Common myeloid progenitor, CD34-positive (primary cell): ENCODE results near the gene WDR7.
A peak's percentile ranks its signal among the peaks of the same experiment; 100 is the strongest.

Experiments
- CTCF ChIA-PET: fragments of 350-600 bp; sonication (Branson Sonifier 250); formaldehyde crosslinking; loops from one replicate; lab custom pipeline; 2021; ENCODE audit warnings: antibody characterized with exemption; lab: Charles Lee
- POLR2A ChIA-PET: fragments of 350-600 bp; sonication (Branson Sonifier 250); formaldehyde crosslinking; loops from one replicate; lab custom pipeline; 2021; ENCODE audit warnings: antibody characterized with exemption; lab: Charles Lee
- DNase-seq, 3 donors: peaks; one replicate each; pipeline versions ENCODE4 v3.0.0 to v3.0.0-alpha.2; 2013
- H3K27ac ChIP-seq, 2 experiments: 1 replicate in 1 of 2; 2 replicates in 1 of 2; pipeline ENCODE4 v1.7.0; 2013; ENCODE audit warnings: inconsistent platforms in 2 of 2, low read length in 2 of 2, mild to moderate bottlenecking in 2 of 2, low read depth in 1 of 2, moderate library complexity in 1 of 2; ENCODE audit not compliant: severe bottlenecking in 2 of 2, insufficient read depth in 1 of 2, poor library complexity in 1 of 2
- H3K27me3 ChIP-seq, 5 experiments: replicated peaks in 2 of 5; 1 replicate in 3 of 5; 2 replicates in 2 of 5; pipeline versions ENCODE4 v1.6.1 to v1.7.0; 2013; ENCODE audit warnings: low read length in 4 of 5, mild to moderate bottlenecking in 2 of 5, moderate library complexity in 2 of 5, inconsistent platforms in 1 of 5; ENCODE audit not compliant: insufficient read depth in 5 of 5, control insufficient read depth in 4 of 5
- H3K36me3 ChIP-seq, 4 experiments: 1 replicate in 2 of 4; 2 replicates in 2 of 4; pipeline versions ENCODE4 v1.6.1 to v1.7.0; 2013; ENCODE audit warnings: low read length in 3 of 4, control low read depth in 1 of 4, mild to moderate bottlenecking in 1 of 4; ENCODE audit not compliant: control insufficient read depth in 4 of 4, insufficient read depth in 4 of 4
- H3K4me1 ChIP-seq, 4 experiments: 1 replicate in 3 of 4; 2 replicates in 1 of 4; pipeline versions ENCODE4 v1.6.1 to v1.7.1; 2013; ENCODE audit warnings: low read length in 3 of 4, mild to moderate bottlenecking in 3 of 4, control low read depth in 1 of 4, inconsistent platforms in 1 of 4, moderate library complexity in 1 of 4; ENCODE audit not compliant: control insufficient read depth in 4 of 4, insufficient read depth in 4 of 4; ENCODE audit errors: control extremely low read depth in 1 of 4
- H3K4me3 ChIP-seq, 7 experiments: 1 replicate in 4 of 7; 2 replicates in 3 of 7; pipeline versions ENCODE4 v1.5.1 to v1.7.0; 2013; ENCODE audit warnings: mild to moderate bottlenecking in 7 of 7, low read length in 6 of 7, moderate library complexity in 6 of 7, inconsistent platforms in 2 of 7, low read depth in 2 of 7, control low read depth in 1 of 7; ENCODE audit not compliant: insufficient read depth in 4 of 7, control insufficient read depth in 1 of 7; ENCODE audit errors: extremely low read depth in 1 of 7
- H3K9me3 ChIP-seq, 5 experiments: 1 replicate in 4 of 5; 2 replicates in 1 of 5; pipeline versions ENCODE4 v1.6.1 to v1.7.1; 2013; ENCODE audit warnings: low read length in 4 of 5, mild to moderate bottlenecking in 2 of 5, inconsistent platforms in 1 of 5, low read depth in 1 of 5, moderate library complexity in 1 of 5; ENCODE audit not compliant: control insufficient read depth in 4 of 5, insufficient read depth in 2 of 5; ENCODE audit errors: control extremely low read depth in 1 of 5
- WGBS: methylation state at CpG from one replicate; pipeline ENCODE4 v1.1.5; 2013; ENCODE audit not compliant: insufficient coverage; 5-methylcytosine and 5-hydroxymethylcytosine counted together

The WDR7 gene

DNA sequence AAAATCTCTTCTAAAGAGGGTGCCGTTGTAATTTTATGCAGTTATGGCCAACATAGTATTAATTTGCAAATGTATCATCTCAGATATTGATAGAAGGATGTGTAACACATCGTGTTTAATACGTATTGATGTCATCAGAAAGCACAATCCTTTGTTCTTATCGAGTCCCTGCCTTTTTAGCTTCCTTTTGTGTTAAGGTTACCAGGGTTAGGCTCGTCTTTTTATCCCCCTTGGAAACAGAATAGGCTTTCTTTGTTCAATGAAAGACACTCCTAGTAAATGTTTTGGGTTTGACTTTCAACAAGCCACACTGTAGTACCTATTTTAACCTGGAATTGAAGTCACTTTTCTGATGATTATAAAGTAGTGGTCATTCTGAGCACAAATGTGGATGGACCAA lies 136.2 kb downstream of the WDR7 start:
- no peaks in the 10 kb centered on the region for H3K27me3 ChIP-seq
- H3K9me3 ChIP-seq = no peaks in the 10 kb centered on the region
- no peak overlapping the region for H3K27ac ChIP-seq
- WGBS = 100% methylated on average over 4 of the region's 5 CpGs
- CTCF ChIA-PET = interaction anchor here (0.6 kb wide), 1 partner anchor 96 kb away, joined by 3 read pairs; no protein-coding TSS in a partner anchor
- no peaks in the 10 kb centered on the region for H3K4me1 ChIP-seq
- no peak overlapping the region for H3K4me3 ChIP-seq
- DNase-seq = no peak
- H3K36me3 ChIP-seq = peaks cover 0 to 3% (median 1%) of the 10 kb centered on the region in 4 experiments
- POLR2A ChIA-PET = no interaction called here

DNA sequence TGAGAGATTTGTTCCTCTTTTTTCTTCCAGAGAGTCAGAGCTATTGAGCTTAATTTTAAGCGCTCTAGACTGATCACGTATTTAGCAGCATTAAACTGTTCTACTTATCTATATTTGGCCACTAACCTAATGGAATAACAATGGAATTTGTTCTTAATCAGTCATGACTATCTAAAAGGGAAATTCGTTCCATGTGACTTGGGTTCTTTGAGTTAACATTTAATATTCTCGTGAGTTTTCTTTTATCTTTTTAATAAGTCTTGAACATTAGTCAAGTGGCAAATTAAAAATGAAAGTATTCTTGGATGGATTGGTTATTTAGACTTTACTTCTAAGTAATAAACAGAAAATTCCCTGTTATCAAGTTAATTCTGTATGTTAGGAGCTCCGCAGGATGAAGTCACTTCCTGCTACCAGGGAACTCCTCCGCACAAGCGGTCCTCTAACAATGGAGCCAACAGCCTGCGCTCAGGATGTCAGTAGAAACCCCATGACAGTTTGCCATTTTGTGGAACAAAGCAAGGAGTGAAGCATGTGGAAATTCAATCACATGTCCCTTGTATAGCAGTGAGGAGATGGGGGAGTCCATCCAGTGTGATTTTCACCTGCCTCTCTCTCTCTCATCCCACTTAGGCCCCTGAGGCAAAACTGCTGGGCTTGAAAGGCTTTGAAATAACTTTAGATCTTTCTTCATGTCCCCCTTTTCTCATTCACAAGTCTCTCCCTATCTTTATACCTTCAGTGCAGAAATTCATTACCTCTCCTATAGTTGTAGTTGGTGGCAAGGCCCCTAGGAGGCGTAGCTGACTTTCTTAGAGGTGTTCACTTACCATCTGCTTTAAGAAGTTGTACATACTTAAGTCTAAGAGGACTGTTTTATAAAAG lies 138.1 kb downstream of the WDR7 start:
- H3K4me1 ChIP-seq = no peaks in the 10 kb centered on the region
- CTCF ChIA-PET = interaction anchor here (1.2 to 1.5 kb wide), 3 partner anchors 10 to 41 kb away, joined by 3 to 4 read pairs (median 4); no protein-coding TSS in a partner anchor
- H3K9me3 ChIP-seq = no peaks in the 10 kb centered on the region
- WGBS = 97% methylated on average over 4 of the region's 9 CpGs
- peak; percentile 16 to 35 (median 26) for DNase-seq
- peaks cover 0 to 1% (median 0%) of the 10 kb centered on the region in 4 experiments for H3K36me3 ChIP-seq
- no peak overlapping the region for H3K27ac ChIP-seq
- H3K27me3 ChIP-seq = no peaks in the 10 kb centered on the region
- H3K4me3 ChIP-seq = no peak overlapping the region
- POLR2A ChIA-PET = no interaction called here

DNA sequence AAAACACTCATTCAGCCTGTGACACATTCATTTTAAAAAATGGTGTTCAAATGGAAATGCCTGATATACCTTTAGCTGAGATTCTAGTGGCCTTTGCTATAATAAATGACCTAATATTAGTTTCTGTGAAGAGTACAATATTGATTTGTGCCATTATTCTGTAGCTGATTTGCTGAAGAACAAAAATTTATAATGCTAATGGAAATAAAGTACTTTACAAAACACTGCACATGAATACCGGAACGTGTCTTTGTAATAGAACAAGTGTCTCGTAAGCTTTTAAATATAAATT lies 138.7 kb downstream of the WDR7 start:
- Histone ChIP-seq H3K4me1 (no peaks in the 10 kb centered on the region), H3K27ac (no peak overlapping the region), H3K27me3 (no peaks in the 10 kb centered on the region), H3K4me3 (no peak overlapping the region), H3K9me3 (no peaks in the 10 kb centered on the region), H3K36me3 (no peaks in the 10 kb centered on the region)
- no peak for DNase-seq
- CTCF ChIA-PET = interaction anchor here (1.2 to 1.5 kb wide), 3 partner anchors 9 to 42 kb away, joined by 3 to 4 read pairs (median 4); no protein-coding TSS in a partner anchor
- POLR2A ChIA-PET = no interaction called here
- whole genome bisulfite sequencing = no CpG with 5 or more reads among the region's 3 CpGs

DNA sequence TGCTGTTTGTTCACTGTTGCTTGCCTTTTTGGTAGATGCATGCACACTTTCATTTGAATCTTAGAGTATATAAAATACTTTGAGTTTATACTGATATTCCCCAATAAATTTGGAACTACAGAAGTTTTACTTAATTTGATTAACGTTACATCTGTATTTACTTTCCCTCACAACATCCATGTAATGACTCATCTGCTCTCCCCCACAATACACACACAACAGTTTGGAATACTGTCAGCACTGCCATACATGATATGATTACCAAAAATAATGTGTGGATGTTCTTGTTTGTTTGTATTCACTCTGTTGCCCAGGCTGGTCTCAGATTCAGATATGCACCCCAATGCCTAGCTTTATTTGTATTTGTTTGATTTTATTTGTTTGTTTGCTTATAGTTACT lies 144.2 kb downstream of the WDR7 start:
- ChIA-PET CTCF (interaction anchor here (0.6 to 1.0 kb wide), 2 partner anchors 48 to 711 kb away, joined by 3 read pairs; no protein-coding TSS in a partner anchor), POLR2A (no interaction called here)
- H3K36me3 ChIP-seq = no peaks in the 10 kb centered on the region
- no CpG with 5 or more reads among the region's 1 CpG for WGBS
- H3K27me3 ChIP-seq = no peaks in the 10 kb centered on the region
- H3K4me1 ChIP-seq = no peaks in the 10 kb centered on the region
- H3K4me3 ChIP-seq = no peak overlapping the region
- no peak for DNase-seq
- H3K9me3 ChIP-seq = no peaks in the 10 kb centered on the region
- no peak overlapping the region for H3K27ac ChIP-seq

DNA sequence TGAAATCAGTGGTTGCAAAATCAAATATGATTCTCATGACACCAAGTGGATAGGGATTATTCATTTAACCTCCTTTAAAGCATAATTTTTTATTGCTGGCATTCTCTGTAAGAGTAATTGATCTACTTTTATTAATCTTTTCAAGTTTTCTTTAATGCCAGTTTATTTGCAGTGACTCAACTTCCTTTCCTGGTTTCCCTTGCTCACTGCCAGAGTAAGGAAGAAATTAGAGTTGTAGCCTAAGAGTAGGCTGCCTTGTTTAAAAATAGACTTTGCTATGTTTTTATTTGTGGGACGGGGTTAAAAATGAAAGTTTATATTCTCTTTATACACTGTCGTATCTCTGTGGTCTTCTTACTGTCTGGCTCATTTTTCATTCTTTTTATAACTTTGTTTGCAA lies 148.6 kb downstream of the WDR7 start:
- Histone ChIP-seq H3K9me3 (peaks cover 0 to 4% (median 0%) of the 10 kb centered on the region in 5 experiments), H3K27ac (no peak overlapping the region), H3K27me3 (no peaks in the 10 kb centered on the region), H3K36me3 (peaks cover 0 to 5% (median under 1%) of the 10 kb centered on the region in 4 experiments), H3K4me1 (no peaks in the 10 kb centered on the region), H3K4me3 (no peak overlapping the region)
- POLR2A ChIA-PET = no interaction called here
- CTCF ChIA-PET = no interaction called here
- DNase-seq = no peak
- WGBS = no CpG with 5 or more reads among the region's 2 CpGs

DNA sequence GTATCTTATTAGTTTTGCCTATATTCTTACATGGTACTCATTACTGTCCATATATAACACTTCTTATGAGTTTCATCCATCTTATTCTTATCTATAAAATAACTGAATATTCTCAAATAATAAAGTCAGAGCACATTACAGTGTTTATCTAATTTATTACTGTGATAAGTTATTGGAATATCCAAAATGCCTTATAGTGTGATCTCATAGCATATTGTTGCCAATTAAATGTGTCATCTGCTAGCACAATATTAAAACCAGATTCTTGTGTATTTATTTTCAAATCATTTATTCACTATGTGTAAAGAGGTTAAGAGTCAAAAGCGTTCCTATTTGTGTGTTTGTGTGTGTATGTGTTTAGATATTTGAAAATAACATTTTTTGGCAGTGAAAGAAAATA lies 151.9 kb downstream of the WDR7 start:
- POLR2A ChIA-PET = no interaction called here
- no peak for DNase-seq

DNA sequence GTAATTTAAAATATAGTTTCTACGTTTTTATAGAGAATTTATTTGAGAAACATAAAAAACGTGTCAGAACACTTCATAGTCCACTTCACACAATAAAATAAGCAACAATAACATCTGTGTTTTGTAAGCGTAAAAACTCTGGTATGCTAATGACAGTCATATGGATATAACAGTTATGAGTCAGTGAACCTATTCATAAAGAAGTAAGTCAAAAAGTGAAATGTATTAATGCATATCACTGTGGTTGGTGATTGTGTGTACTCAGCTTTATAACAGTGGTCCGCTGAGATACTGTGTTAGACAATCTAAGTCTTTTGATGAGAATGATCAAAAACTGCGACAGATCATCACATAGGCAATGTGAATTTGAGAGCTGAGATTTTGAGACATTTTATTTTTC lies 153.2 kb downstream of the WDR7 start:
- peaks cover 0 to 4% (median 0%) of the 10 kb centered on the region in 5 experiments for H3K9me3 ChIP-seq
- H3K36me3 ChIP-seq = peaks cover 0 to 5% (median 2%) of the 10 kb centered on the region in 4 experiments
- WGBS = 100% methylated on average over 2 of the region's 5 CpGs
- no peak overlapping the region for H3K4me3 ChIP-seq
- POLR2A ChIA-PET = no interaction called here
- H3K27me3 ChIP-seq = no peaks in the 10 kb centered on the region
- no peaks in the 10 kb centered on the region for H3K4me1 ChIP-seq
- DNase-seq = no peak
- H3K27ac ChIP-seq = no peak overlapping the region
- CTCF ChIA-PET = interaction anchor here (0.8 kb wide), 1 partner anchor 14 kb away, joined by 3 read pairs; no protein-coding TSS in a partner anchor

More for the DNA sequence above, 151.9 kb downstream of the WDR7 start:
- peaks cover 0 to 5% (median 2%) of the 10 kb centered on the region in 4 experiments for H3K36me3 ChIP-seq
- H3K27ac ChIP-seq = no peak overlapping the region
- H3K9me3 ChIP-seq = peaks cover 0 to 4% (median 0%) of the 10 kb centered on the region in 5 experiments
- H3K4me3 ChIP-seq = no peak overlapping the region
- no CpG with 5 or more reads among the region's 1 CpG for WGBS
- no peaks in the 10 kb centered on the region for H3K4me1 ChIP-seq
- CTCF ChIA-PET = no interaction called here
- H3K27me3 ChIP-seq = no peaks in the 10 kb centered on the region
